Loucy (cell line): ENCODE data around the gene AAK1.
"Not testable (repeated sequence)": the region's sequence is repeated elsewhere in the genome, so short reads cannot be mapped to it uniquely, and the experiment has no call there.

Experiments
- EZH2phosphoT487 ChIP-seq: fragments of 200-600 bp; IDR thresholded peaks from 2 replicates; pipeline ENCODE4 v1.6.1; 2018; ENCODE audit warnings: antibody characterized with exemption, mild to moderate bottlenecking, moderate library complexity, borderline replicate concordance
- TF ChIP-seq, protein P1 (sequence below): fragments of 200-600 bp; sonication (generic); conservative IDR thresholded peaks from 2 replicates; pipeline ENCODE4 v1.5.1; 2014; ENCODE audit warnings: mild to moderate bottlenecking, antibody characterized with exemption, low read length

- TF ChIP-seq, protein P1, sequence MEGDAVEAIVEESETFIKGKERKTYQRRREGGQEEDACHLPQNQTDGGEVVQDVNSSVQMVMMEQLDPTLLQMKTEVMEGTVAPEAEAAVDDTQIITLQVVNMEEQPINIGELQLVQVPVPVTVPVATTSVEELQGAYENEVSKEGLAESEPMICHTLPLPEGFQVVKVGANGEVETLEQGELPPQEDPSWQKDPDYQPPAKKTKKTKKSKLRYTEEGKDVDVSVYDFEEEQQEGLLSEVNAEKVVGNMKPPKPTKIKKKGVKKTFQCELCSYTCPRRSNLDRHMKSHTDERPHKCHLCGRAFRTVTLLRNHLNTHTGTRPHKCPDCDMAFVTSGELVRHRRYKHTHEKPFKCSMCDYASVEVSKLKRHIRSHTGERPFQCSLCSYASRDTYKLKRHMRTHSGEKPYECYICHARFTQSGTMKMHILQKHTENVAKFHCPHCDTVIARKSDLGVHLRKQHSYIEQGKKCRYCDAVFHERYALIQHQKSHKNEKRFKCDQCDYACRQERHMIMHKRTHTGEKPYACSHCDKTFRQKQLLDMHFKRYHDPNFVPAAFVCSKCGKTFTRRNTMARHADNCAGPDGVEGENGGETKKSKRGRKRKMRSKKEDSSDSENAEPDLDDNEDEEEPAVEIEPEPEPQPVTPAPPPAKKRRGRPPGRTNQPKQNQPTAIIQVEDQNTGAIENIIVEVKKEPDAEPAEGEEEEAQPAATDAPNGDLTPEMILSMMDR, result not testable (repeated sequence)
- not testable (repeated sequence) for TF ChIP-seq EZH2phosphoT487
Measured at GRCh38 chr2:69622805-69623204, 20.7 kb downstream of the AAK1 start.
